OCI-LY1 (cell line): Measurements from ENCODE around the gene NRP2.

ENCODE experiments used
- CTCF ChIP-seq: fragments of 200-600 bp; sonication (generic), shearing (Covaris generic); IDR thresholded peaks from 2 replicates; pipeline ENCODE4 v1.5.1; 2017; ENCODE audit warnings: mild to moderate bottlenecking, antibody characterized with exemption, low read length, moderate library complexity, mixed read lengths
- EZH2 ChIP-seq: fragments of 200-600 bp; sonication (generic), shearing (Covaris generic); IDR thresholded peaks from 2 replicates; pipeline ENCODE4 v1.8.0; 2017; ENCODE audit warnings: borderline replicate concordance, mixed run types, mild to moderate bottlenecking, antibody characterized with exemption, low read length, moderate library complexity, mixed read lengths

GRCh38 chr2:205722283-205722918 is 40.1 kb downstream of the NRP2 start:
- TF ChIP-seq CTCF (no peak), EZH2 (no peak)
